Urothelium cell line (cell line): ENCODE measurements around the gene OCRL.

ENCODE experiments used
- DNase-seq: peaks from one replicate; pipeline ENCODE4 v3.0.0; 2011; ENCODE audit warnings: low spot score, mixed read lengths
- FAIRE-seq: peaks from 2 replicates; lab custom pipeline; 2011; peaks lifted over from hg19 to GRCh38; lab: Jason Lieb, UNC

OCRL gene

DNA sequence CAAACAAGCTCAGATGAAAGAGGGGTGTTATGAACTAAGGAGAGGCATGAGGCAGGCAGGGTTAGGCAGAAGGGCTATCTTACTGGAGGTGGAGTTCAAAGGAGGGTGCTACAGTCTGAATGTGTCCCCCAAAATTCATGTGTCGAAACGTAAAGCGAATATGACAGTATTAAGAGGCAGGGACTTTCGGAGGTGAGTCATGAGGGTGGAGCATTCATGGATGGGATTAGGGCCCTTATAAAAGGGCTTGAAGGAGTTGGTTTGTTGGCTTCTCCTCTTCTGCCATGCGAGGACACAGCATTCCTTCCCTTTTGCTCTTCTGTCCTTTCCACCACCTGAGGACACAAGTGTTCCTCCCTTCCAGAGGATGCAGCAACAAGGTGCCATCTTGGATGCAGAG is 91.8 kb downstream of the OCRL start:
- FAIRE-seq (no peak), DNase-seq (no peak)

DNA sequence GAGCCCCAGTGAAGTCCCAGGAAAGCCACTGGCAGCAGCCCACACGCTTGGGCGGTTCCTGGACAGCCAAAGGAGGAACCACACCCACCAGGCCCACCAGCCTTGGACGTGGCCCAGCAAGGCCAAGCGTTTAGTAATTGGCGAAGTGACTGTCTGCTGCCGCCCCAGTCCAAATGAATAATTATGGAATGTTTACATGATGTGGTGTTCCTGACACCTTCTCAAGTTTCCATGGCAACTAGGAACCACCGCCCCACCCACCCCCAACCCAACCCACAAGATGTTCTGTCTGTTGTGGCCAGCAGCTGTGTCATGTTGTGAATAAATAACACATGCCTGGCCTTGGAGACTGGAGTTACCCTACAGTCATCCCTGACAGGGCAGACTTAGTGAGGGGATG is 92.4 kb downstream of the OCRL start:
- no peak for FAIRE-seq
- no peak for DNase-seq

DNA sequence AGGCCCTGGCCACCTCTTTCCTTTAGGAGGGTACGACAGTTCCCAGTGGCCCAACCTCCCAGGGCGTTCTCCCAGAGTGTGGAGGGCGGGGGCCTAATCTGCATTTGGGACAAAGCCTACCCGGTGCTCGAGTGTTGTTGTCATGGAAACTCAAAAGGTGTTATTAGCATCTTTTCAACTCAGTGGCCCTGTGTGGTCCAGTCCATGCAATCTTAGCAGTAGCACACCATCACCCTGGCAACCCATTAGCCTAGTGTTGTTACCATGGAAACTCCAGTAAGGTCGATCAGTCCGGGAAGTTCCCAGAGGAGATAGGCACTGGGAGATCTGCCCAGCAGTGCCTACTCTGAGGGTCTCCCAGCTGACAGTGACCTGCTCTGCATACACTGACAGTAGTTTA is 94.5 kb downstream of the OCRL start:
- FAIRE-seq (no peak), DNase-seq (no peak)

DNA sequence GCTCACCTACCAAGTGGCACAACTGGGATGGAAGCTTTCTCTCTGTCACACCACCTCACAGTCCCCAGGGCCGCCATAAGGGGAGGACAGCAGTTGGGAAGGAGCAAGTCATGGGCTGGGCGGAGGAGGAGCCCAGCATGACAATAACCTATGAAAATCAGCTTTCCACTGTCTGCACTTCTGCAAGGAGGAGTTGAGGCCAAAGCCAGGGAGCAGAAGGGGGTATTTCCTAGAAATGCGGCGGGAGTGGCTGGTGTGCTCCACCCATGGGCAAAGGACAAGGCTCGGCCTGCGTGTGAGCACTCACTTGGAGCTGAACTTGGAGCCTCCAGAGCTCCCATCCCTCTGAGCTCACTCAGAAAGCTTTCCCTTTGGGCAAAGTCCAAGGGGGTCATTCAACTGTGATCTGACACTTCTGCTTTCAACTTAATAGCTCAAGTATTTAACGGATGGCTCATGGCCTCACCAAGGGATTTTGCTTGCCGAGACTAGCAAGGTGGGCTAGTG is 96.2 kb downstream of the OCRL start:
- DNase-seq (no peak), FAIRE-seq (no peak)

DNA sequence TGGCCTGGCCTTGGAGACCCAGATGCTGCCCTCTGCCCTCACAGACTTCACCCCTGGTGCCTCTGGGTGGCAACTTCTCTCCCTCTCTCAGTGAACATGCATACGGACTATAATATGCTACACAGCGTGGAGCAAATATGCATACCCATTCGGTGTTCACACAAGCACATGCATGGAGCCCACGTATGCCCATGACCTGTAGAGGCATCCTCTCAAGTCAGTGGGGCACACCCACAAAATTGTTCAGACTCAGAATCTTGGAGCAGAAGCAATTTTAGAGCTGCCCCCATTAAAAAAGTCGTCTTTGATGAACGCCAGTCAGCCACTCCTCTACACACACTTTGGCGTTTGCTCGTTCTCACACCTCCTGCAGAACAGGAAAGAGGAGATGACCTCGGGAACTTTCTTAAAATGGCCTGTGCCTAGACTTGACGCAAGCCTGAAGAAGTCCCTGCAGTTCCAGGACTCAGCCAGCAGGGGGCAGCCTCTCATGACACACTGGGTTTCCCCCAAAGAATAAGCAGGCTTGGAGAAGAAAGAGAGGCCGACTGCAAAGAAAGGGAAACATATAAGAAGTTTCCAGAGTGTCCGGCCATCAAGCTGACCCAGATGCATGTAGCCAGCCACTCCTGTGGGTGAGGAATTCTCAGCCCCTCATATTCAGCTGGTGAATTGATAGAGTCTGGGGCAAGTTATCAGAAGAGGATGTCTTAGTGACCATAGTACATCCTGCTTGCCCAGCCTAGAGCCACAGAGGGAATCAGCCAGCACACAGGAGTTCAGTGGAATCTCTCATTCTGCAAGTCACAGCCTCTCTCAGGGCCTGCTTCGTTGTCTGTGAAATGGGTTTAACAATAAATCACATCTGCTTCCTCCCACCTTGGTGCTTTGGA is 97.4 kb downstream of the OCRL start:
- peak; percentile 37 for DNase-seq
- FAIRE-seq, result no peak

DNA sequence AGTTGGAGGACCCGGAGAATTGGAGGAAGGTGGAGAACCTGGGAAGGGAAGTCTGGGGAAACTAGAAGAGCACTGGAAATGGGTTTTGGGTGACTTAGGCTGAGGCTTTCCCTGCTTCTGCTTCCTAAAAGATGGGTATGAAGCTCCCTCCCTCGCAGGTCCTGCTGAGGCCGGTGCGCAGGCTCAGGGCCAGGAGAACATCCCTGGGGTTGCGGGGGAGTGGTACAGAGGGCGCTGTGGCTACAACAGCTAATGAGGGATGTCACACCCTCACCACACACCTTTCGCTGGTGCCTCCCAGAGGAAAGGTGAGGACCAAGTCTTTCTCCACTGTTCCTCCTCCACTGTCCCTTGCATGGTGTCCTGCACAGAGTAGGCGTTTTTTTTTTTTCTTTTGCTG is 98.9 kb downstream of the OCRL start:
- no peak for FAIRE-seq
- DNase-seq, result no peak

DNA sequence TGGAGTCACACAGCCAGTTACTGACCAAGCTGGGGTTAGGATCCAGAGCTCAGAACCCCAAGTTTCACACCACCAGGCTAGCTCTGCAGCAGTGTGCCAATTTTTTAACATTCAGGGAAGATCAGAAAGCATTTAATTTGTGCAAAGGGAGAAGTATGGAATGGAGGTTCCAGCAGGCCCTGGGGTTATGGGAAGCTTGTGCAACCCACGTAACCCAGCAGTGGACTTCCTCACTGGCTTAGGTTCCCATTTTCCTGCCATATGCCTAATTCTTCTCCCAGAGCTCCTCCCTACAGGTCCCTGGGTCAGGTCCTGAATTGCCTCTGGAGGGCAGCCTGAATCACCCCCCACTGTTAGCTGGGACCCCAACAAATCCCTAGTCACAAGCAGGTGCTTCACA is 100.7 kb downstream of the OCRL start:
- FAIRE-seq, result no peak

DNA sequence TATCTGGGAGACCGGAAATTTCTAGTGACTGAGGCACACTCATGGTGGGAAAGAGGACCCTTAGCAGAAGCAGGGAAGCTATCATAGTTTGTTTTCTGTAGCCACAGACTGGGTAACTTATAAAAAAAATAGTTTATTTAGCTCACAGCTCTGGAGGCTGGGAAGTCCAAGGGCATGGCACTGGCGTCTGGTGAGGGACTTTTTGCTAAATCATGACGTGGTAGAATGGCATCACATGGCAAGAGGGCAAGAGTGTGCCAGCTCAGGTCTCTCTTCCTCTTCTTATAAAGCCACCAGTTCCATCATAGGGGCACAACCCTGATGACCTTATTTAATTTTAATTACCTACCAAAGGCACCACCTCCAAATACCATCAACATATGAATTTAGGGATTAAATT is 101.4 kb downstream of the OCRL start:
- DNase-seq, result no peak
- FAIRE-seq, result no peak

More for the DNA sequence above, 100.7 kb downstream of the OCRL start:
- DNase-seq, result no peak

DNA sequence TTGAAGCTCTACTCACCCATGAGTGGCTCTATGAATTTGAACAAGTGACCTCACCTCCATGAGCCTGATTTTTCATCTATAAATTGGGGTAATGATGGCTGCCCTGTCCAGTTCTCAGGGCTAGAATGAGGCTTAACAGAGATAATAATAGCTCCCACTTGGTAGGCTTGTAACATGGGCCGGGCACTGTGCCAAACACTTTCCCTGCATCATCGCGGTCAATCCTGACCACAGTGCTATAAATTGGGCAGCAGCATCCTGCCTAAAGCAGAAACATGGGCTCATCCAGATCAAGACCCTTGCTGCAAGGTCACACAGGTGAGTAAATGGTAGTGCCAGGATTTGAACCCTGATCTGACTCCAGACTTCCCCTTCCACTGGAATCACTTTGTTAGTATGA is 101.9 kb downstream of the OCRL start:
- FAIRE-seq (no peak), DNase-seq (no peak)
